Measurements from ENCODE around the gene TMBIM4.
"Not testable (repeated sequence)": the region's sequence is repeated elsewhere in the genome, so short reads cannot be mapped to it uniquely, and the experiment has no call there.

TMBIM4 gene

DNA sequence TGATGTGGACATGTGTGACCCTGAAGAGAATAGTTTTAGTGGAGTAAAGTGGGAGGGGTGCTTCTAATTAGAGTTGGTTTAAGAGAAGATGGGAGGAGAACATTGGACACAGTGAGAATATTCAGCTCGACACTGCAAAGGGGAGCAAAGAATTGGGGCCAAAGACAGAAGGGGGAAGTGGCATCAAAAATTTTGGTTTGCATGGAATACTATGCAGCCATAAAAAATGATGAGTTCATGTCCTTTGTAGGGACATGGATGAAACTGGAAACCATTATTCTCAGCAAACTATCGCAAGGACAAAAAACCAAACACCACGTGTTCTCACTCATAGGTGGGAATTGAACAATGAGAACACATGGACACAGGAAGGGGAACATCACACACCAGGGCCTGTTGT lies 15.0 kb upstream of the TMBIM4 start:
- DNase-seq (ENCODE audit: low read depth in 2 of 2) = not testable (repeated sequence)

DNA sequence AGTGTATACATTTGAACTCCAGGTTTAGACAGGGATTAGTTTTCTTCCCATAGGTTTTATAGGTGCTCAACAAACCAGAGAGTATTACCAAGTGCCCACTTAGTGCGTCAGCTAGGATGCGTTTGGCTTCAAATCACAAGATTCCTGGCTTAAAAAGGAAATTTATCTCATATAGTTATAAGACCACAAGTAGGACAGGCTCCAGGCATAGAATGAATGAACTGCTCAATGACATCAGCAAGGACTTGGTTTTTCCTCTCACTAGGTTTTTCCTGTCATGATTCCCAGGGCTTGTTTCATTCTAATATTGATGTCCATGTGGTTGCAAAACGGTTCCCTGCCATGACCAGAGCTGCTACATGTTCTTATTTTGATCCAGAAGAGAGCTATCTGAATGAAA lies 13.2 kb upstream of the TMBIM4 start:
- DNase-seq (ENCODE audit: low read depth in 2 of 2) = no peak

DNA sequence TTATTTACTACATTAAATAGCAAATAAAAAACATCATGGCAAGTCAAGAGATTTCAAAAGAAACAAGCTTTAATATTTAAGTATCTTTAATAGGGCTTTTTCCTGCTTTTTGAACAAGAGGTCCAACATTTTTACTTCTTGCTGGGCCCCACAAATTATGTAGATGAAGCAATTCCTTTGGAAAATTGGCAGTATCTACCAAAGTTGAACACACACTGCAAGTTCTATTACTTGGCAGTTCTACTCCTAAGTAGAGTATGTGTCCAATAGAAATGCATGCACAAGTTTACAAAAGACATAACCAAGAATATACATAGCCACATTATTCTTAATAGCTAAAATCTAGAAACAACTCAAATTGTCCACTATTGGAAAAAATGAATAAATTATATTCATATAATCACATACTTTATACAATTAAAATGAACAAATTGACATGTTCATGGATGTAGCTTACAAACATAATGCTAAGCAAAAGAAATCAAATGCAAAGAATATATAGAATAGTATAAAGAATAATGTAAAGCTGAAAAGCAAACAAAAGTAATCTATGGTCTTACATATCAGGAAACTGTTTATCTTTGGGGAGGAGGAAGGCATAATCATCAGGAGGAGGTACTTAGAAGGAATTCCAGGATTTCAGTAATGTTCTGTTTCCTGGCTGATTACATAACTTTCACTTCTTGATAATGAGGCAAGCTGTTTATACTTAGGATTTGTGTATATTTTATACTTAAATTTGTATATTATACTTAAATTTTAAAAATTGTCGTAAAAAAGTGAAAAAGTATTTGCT lies 6.5 kb upstream of the TMBIM4 start:
- DNase-seq (ENCODE audit: low read depth in 2 of 2) = no peak

DNA sequence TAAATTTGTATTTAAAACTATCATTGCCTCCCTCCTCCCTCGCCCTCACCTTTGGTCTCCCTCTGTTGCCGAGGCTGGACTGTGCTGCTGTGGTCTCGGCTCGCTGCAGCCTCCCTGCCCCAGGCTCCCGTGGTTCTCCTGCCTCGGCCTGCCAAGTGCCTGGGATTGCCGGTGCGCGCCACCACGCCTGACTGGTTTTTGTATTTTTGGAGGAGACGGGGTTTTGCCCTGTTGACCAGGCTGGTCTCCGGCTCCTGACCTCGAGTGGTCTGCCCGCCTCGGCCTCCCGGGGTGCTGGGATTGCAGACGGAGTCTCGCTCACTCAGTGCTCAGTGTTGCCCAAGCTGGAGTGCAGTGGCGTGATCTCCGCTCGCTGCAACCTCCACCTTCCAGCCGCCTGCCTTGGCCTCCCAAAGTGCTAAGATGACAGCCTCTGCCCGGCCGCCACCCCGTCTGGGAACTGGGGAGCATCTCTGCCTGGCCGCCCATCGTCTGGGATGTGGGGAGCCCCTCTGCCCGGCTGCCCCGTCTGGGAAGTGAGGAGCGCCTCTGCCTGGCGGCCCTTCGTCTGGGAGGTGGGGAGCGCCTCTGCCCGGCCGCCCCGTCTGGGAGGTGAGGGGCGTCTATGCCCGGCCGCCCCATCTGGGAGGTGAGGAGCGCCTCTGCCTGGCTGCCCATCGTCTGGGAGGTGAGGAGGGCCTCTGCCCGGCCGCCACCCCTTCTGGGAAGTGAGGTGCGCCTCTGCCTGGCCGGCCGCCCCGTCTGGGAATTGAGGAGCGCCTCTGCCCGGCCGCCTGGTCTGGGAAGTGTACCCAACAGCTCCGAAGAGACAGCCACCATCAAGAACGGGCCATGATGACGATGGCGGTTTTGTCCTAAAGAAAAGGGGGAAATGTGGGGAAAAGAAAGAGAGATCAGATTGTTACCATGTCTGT lies 4.9 kb upstream of the TMBIM4 start:
- DNase-seq (ENCODE audit: low read depth in 2 of 2) = not testable (repeated sequence)

DNA sequence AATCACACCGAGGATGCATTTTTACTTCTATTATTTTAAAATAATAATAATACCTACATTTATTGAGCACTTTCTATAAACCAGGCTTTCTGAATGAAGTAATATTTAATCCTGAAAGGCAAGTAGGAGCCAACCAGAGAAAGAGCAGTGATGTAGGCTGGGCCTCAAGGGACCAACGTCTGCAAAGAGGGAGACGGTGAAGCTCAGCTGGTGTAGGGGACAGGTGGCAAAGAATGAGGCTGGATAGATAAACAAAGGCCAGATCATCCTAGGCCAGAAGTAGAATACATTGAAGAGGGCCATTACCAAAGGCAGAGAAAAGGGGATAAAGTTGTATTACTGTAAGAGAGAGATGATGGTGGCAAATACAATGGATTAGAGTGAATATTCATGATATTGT lies 810 bp upstream of the TMBIM4 start:
- DNase-seq (ENCODE audit: low read depth in 2 of 2) = no peak

DNA sequence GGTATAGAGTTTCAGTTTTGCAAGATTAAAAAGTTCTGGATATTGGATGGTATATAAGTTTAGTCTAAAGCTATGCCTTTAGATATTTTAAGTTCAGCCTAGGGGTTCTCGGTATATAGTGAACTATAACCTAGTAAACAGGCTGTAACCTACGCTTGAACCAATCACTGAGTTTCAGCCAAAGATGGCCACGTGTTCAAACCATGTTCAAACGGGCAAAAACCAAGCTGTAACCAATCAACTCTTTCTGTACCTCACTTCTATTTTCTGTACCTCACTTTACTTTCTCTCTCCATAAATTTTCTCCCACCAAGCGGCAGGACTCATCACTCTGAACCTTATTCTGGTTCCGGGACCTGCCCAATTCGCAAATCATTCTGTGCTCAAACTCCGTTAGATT lies 1.4 kb downstream of the TMBIM4 start:
- DNase-seq (ENCODE audit: low read depth in 2 of 2) = no peak

DNA sequence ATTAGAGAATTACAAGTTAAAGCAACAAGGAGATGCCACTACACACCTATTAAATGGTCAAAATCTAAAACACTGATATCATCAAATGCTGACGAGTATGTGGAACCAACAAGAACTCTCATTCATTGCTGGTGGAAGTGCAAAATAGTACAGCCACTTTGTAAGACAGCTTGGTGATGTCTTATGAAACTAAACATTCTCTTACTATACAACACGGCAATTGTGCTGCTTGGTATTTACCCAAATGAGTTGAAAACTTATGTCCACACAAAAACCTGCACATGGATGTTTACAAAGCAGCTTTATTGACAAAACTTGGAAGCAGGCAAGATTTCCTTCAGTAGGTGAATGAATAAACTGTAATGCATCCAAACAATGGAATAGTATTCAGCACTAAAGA lies 3.2 kb downstream of the TMBIM4 start:
- no peak for DNase-seq (ENCODE audit: low read depth in 2 of 2)

DNA sequence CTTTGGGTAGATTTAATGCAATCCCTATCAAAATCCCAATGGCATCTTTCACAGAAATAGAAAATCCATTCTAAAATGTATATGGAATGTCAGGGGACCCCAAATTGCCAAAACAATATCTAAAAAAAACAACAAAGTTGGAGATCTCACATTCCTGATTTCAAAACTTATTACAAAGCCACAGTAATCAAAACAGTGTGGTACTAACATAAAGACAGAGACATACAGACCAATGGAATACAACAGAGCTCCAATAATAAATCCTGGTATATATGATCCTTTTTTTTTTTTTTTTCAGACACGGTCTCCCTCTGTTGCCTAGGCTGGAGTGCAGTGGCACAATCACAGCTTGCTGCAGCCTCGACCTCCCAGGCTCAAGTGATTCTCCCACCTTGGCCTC lies 4.7 kb downstream of the TMBIM4 start:
- DNase-seq (ENCODE audit: low read depth in 2 of 2) = no peak

DNA sequence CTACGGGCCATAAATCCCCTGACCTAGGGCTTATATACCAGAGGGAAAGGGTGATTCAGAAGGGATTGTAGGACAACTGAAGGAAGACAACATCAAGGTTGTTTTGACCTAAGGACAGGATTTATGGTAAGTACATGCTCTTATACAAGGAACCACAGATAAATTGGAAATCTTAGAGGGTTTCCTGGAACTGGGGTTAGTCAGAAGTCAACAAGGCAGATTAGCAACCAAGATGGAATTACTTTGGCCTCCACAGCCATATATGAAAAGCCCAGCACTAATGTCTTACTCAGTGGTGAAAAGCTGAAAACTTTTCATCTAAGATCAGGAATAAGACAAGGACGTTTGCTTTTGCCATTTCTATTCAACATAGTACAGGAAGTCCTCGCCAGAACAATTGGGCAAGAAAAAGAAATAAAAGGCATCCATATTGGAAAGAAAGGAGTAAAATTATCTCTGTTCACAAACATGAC lies 5.4 kb downstream of the TMBIM4 start:
- DNase-seq (ENCODE audit: low read depth in 2 of 2) = no peak

DNA sequence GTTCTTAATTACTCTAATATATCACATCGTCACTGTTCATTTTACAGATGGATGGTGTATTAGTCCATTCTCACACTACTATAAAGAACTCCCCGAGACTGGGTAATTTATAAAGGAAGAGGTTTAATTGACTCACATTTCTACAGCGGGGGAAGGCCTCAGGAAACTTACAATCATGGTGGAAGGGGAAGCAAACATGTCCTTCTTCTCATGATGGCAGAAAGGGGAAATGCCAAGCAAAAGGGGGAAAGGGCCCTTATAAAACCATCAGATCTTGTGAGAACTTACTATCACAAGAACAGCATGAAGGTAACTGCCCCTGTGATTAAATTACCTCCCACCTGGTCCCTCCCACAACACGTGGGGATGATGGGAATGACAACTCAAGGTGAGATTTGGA lies 6.5 kb downstream of the TMBIM4 start:
- DNase-seq (ENCODE audit: low read depth in 2 of 2) = no peak

DNA sequence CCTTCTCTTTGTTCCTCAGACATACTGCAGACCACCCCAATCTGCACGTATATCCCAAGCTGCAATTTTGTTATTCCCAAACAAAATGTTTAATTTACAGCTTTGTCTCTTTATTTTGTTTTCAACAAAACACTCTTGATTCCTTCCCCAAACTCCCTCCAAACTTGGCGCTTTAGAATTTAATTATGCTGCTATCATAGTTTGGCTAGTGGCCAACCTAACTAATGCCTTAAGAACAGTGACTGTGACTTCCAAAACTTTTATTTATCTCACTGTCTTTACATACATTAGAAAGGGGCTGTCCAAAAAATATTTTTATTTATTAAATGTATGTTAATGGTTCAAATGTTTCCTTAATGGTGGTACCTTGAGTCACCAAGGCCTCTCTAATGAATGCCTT lies 7.1 kb downstream of the TMBIM4 start:
- no peak for DNase-seq (ENCODE audit: low read depth in 2 of 2)

DNA sequence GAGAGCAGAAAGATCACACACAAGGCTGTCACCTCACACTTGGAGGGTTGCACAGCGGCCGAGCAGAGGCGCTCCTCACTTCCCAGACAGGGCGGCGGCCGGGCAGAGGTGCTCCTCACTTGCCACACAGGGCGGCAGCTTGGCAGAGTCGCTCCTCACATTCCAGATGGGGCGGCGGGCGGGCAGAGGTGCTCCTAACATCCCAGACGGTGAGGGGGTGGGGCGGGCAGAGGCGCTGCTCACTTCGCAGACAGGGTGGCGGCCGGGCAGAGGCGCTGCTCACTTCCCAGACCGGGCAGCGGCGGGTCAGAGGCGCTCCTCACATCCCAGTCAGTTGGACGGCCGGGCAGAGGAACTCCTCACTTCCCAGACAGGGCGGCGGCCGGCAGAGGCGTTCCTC lies 9.1 kb downstream of the TMBIM4 start:
- no peak for DNase-seq (ENCODE audit: low read depth in 2 of 2)

DNA sequence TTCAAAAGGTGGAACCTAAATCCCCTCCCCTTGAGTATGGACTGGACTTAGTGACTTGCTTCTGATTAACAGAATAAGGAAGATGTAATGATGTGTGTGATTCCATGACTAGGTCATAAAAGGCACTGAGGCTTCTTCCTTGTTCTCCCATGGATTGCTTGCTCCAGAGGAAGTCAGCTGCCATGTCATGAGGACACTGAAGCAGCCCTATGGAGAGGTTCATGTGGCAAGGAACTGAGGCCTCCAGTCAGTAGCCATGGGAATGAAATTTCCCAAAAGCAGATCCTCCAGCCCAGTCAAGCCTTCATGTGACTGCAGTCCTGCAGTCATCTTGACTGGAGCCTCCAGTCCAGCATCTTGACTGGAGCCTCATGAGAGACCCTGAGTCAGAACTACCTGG lies 10.7 kb downstream of the TMBIM4 start:
- DNase-seq (ENCODE audit: low read depth in 2 of 2) = no peak

DNA sequence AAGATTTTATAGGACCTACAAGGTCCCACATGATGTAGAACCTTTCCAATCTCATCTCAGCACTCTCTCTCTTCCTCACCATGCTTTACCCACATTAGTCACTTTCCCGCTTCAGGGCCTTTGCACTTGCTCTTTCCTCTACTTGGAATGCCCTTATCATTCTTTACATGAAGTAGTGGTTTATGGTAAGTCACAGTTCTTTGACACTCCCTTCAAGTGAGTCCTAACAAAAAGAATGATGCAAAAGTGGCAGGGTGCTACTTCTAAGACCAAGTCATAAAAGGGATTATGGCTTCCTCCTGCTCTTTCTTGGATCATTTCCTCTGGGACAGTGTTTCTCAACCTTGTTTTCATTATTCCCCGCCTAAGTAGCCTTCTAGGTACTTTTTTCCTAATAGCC lies 13.1 kb downstream of the TMBIM4 start:
- no peak for DNase-seq (ENCODE audit: low read depth in 2 of 2)

DNA sequence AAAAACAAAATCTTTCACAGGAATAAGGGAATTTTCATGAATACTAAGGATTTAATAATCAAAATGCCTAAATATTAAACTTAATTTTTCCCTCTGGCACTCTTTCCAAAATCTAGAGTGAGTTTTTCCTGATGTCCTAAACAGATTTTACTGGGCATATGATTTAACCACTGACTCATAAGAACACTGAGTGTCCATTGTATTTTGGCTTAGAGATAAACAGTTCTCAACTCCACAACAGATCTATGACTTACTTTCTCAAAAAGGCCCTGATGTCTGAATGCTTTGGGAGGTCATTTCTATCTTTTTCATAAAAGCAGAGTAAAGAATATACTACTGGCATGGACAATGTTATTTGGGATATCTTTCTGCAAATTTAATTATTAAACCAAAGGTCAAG lies 15.0 kb downstream of the TMBIM4 start:
- no peak for DNase-seq (ENCODE audit: low read depth in 2 of 2)

DNA sequence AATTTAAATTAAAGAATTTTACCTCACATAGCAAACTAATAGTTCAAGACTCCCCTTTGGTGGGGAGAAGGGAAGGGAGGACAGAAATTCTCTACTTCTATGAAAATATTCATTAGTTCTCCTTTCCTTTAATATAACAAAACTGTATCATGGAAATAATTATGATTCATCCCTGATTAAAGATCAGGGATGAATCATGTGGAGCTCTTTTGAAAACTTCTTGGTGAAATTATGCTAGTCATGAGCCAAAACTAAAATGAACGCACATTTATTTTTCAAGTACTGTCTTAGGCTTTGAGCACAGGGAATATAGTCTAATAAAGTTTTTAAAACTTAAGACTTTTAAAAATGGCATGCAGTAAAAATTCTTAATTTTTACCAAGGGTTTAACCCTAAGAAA lies 17.1 kb downstream of the TMBIM4 start:
- no peak for DNase-seq (ENCODE audit: low read depth in 2 of 2)

DNA sequence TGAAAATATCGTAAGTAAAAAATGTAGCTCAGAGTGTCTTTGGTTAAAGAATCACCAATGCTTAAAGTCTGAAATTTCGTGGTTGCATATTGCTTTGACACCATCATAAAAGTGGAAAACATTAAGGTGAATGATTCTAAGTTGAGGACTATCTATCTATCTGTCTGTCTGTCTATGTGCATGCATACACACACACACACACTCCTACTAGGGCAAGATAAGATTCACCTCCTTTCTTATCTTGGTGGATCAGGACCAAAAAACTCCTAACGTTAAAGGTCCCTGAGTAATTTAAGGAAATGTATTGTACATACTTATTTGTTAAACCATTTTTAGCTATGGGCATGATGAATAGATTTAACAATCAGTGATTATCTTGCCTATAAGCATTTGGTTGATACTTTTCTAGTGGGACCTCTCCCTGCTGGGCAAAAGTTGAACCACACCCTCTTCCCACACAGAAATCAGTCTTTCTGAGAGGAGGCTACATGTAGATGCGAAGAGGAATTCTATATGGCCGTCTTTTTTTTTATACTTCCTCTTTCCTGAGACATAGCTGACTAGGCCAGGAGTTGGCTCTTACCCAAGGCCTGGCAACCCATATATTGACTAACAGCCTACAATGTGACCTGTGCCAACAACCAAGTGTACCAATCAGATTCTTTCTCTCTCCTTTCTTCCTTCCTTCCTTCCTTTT lies 19.9 kb downstream of the TMBIM4 start:
- DNase-seq (ENCODE audit: low read depth in 2 of 2) = no peak

DNA sequence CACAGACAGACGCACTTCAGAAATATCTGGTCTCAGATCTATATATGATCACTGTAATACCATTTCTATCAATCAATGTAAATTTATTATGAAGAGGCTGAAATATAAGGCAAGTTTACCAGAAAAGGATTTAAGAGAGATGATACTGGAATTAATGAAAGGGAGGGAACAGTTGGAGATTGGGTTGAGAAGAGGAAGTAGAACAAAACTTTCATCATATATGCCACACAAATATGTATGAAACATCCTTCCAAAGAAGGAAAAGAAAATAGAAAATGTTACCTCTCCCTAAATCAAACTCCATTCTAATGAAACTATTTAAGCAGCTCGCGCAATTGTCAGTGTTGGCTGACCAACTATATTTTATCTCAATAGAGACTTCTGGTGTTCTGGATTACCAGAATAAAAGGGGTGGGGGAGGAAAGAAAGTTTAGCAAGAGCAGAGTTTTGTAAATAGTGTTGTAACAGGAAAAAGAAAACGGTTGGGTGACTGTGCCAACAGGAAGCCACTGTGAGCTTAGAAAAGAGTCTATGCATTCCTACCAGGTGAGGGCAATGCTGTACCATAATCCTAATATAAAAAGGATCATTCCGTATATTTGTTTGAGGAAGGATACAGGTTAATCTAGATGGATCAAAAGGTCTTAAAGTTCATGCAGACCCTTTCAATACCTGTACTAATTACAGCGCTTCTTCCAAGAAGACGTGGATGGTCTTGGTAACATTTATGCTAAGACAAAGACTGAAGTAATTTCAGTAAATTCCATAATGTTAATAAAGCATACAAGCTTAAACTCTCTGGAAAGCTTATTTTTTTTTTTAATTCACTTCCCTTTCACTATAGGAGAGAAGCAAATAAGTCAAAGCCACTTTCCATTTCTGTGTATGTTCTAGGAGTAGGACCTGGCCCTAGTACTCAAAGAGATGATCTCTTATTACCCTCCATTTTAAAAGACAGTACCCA lies 24.7 kb downstream of the TMBIM4 start:
- no peak for DNase-seq (ENCODE audit: low read depth in 2 of 2)

DNA sequence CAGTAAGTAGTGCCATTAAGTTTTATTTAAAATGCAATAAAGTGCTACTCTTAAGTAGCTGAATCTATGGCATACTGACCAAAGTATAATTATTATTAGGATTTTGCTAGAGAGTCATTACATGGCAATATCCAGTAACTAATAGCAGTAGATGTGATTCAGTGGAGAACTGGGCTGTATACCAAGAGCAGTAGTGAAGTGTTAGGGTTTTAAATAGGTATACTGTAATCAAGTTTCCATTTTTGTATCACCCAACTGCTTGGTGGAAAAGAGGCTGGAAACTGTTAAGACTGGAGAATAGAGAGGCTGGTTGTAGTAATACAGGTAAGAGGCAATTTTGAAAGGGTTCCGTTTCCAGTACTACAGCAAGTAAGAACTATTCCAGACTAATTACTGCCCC lies 25.9 kb downstream of the TMBIM4 start:
- DNase-seq (ENCODE audit: low read depth in 2 of 2) = no peak

DNA sequence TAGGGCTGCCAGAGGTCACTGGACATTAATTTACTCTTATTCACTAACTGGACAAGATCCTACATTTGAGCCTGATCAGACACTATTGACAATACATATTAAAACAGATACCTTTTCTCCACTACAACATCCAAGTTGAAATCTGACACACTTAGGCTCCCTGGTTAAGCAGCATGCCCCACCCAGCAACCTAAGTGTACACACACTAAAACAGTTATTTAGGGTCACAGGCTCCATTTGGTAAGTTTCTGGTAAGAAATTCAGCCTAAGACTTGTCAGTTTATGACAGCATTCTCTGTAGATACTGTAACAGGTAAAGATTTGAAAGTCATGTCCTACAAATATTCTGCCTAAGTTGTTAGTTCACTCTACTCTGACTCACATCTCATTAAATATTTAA lies 27.0 kb downstream of the TMBIM4 start:
- DNase-seq (ENCODE audit: low read depth in 2 of 2) = no peak

DNA sequence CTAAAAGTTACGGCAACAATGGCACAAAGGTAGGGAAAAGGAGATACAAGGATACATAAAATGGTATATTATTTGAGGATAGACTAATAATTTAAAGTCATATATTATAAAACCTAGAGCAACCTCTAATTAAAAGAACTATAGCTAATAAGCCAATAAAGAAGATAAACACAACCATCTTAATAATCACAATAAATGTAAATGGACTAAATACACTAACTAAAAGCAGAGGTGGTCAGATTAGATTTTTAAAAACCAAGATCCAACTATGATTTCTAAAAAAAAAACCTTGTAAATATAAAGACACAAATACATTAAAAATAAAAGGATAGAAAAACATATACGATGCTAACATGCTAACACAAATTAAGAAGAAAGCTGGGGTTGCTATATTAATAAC lies 28.5 kb downstream of the TMBIM4 start:
- no peak for DNase-seq (ENCODE audit: low read depth in 2 of 2)

Measured in activated CD8-positive, alpha-beta memory T cell treated with anti-CD3 and anti-CD28 coated beads for 4 hours (primary cell).